GM12878 (cell line): ENCODE data around the gene NOTCH3. TPM values are rescaled to one million over a fixed set of nuclear protein-coding genes. Genes with fewer than 3 reads are reported as not detected.

ENCODE experiments used
- ATAC-seq: fragments of 200-7000 bp; cut with Tn5 transposase; 3 replicates; pipeline ENCODE4 v1.9.1; 2020; ENCODE audit warnings: mild to moderate bottlenecking, moderate library complexity
- BruUV-seq: library from RNA; stranded (reverse); fragments of 400-500 nt; replicated peaks from 2 replicates; lab custom pipeline; 2021; lab: Mats Ljungman, UMichigan
- CTCF ChIA-PET: fragments of 300-600 bp; sonication (Branson Sonifier 250); formaldehyde crosslinking; extraction: SDS; loops from one replicate; lab custom pipeline; 2021; ENCODE audit warnings: inconsistent platforms; lab: Yijun Ruan, JAX
- POLR2A ChIA-PET: fragments of 350-600 bp; formaldehyde crosslinking; extraction: SDS; loops from one replicate; lab custom pipeline; 2021; ENCODE audit warnings: inconsistent platforms; lab: Charles Lee
- RAD21 ChIA-PET: fragments of 300-600 bp; sonication (Branson Sonifier 250); formaldehyde crosslinking; loops from one replicate; lab custom pipeline; 2023; ENCODE audit warnings: antibody characterized with exemption; ENCODE audit not compliant: unreplicated experiment; lab: Charles Lee
- SMC1A ChIA-PET: fragments of 300-600 bp; sonication (Branson Sonifier 250); formaldehyde crosslinking; loops from one replicate; lab custom pipeline; 2023; ENCODE audit not compliant: unreplicated experiment, uncharacterized antibody; lab: Charles Lee
- DNase-seq: peaks from one replicate; pipeline ENCODE4 v3.0.0-alpha.2; 2011; ENCODE audit warnings: low read depth, low spot score
- FAIRE-seq: peaks from 3 replicates; lab custom pipeline; 2011; peaks lifted over from hg19 to GRCh38; lab: Jason Lieb, UNC
- H2AFZ ChIP-seq: 2 replicates; pipeline ENCODE4 v1.6.0; 2011; ENCODE audit warnings: low read depth, low read length, control low read depth; ENCODE audit not compliant: control insufficient read depth
- H3K27ac ChIP-seq: 2 replicates; pipeline ENCODE4 v1.5.1; 2011; ENCODE audit warnings: control low read depth; ENCODE audit not compliant: control insufficient read depth, insufficient read depth
- H3K27me3 ChIP-seq, 2 experiments: replicated peaks in 1 of 2; 2 replicates each; pipeline versions ENCODE4 v1.6.0 to v1.6.1; 2011; ENCODE audit warnings: low read length in 1 of 2; ENCODE audit not compliant: control insufficient read depth in 2 of 2, insufficient read depth in 2 of 2
- H3K36me3 ChIP-seq, 2 experiments: 2 replicates each; pipeline ENCODE4 v1.5.1; 2011; ENCODE audit warnings: low read length in 1 of 2; ENCODE audit not compliant: control insufficient read depth in 2 of 2, insufficient read depth in 2 of 2
- H3K4me1 ChIP-seq: 2 replicates; pipeline ENCODE4 v1.6.1; 2011; ENCODE audit warnings: mild to moderate bottlenecking, low read length, moderate library complexity, mixed read lengths; ENCODE audit not compliant: control insufficient read depth, insufficient read depth
- H3K4me2 ChIP-seq: 2 replicates; pipeline ENCODE4 v1.6.0; 2011; ENCODE audit warnings: control low read depth; ENCODE audit not compliant: control insufficient read depth, insufficient read depth
- H3K4me3 ChIP-seq: fragments of 200-600 bp; sonication (generic); 2 replicates; pipeline ENCODE4 v1.5.1; 2016
- H3K79me2 ChIP-seq: 2 replicates; pipeline ENCODE4 v1.6.0; 2011; ENCODE audit warnings: low read length; ENCODE audit not compliant: control insufficient read depth, insufficient read depth
- H3K9ac ChIP-seq: 2 replicates; pipeline ENCODE4 v1.8.0; 2011; ENCODE audit warnings: low read length, control low read depth, mixed read lengths; ENCODE audit not compliant: control insufficient read depth, insufficient read depth
- H3K9me3 ChIP-seq: replicated peaks from 3 replicates; pipeline ENCODE4 v1.5.1; 2011; ENCODE audit warnings: mild to moderate bottlenecking, low read length; ENCODE audit not compliant: control insufficient read depth, insufficient read depth
- H4K20me1 ChIP-seq: 2 replicates; pipeline ENCODE4 v1.6.0; 2011; ENCODE audit not compliant: control insufficient read depth, insufficient read depth
- BMI1 ChIP-seq: fragments of 450-650 bp; IDR thresholded peaks from 2 replicates; pipeline ENCODE4 v1.6.1; 2016; ENCODE audit warnings: mild to moderate bottlenecking, moderate library complexity, borderline replicate concordance
- CEBPB ChIP-seq, 2 experiments: fragments of 150-350 bp in 1 of 2; IDR thresholded peaks; 2 replicates each; pipeline ENCODE4 v1.6.1; 2012 to 2014; ENCODE audit warnings: low read depth in 2 of 2, low read length in 2 of 2, borderline replicate concordance in 1 of 2, inconsistent platforms in 1 of 2
- DPF2 ChIP-seq: fragments of 450-650 bp; IDR thresholded peaks from 2 replicates; pipeline ENCODE4 v1.6.1; 2017; ENCODE audit warnings: mild to moderate bottlenecking
- FOXK2 ChIP-seq: fragments of 450-650 bp; IDR thresholded peaks from 2 replicates; pipeline ENCODE4 v1.6.1; 2017; ENCODE audit warnings: mild to moderate bottlenecking, moderate library complexity
- GATAD2B ChIP-seq: fragments of 450-650 bp; conservative IDR thresholded peaks from 2 replicates; pipeline ENCODE4 v1.6.1; 2017; ENCODE audit warnings: low read depth, mild to moderate bottlenecking, moderate library complexity
- LARP7 ChIP-seq: fragments of 450-650 bp; IDR thresholded peaks from 2 replicates; pipeline ENCODE4 v1.6.1; 2017; ENCODE audit warnings: mild to moderate bottlenecking
- POLR2A ChIP-seq: IDR thresholded peaks from 2 replicates; pipeline ENCODE4 v1.6.1; 2011; ENCODE audit warnings: low read depth, mild to moderate bottlenecking, low read length
- RAD21 ChIP-seq: IDR thresholded peaks from 2 replicates; pipeline ENCODE4 v1.6.1; 2011; ENCODE audit warnings: mild to moderate bottlenecking, low read depth, low read length, moderate library complexity; ENCODE audit not compliant: insufficient read depth
- SPI1 ChIP-seq: IDR thresholded peaks from 2 replicates; pipeline ENCODE4 v1.6.1; 2011; ENCODE audit warnings: low read depth, mild to moderate bottlenecking, low read length, moderate library complexity, borderline replicate concordance; ENCODE audit not compliant: insufficient read depth
- TBL1XR1 ChIP-seq: IDR thresholded peaks from 2 replicates; pipeline ENCODE4 v1.6.1; 2012; ENCODE audit warnings: low read depth, low read length, improper control_type of control experiment
- ZNF217 ChIP-seq: fragments of 450-650 bp; IDR thresholded peaks from 2 replicates; pipeline ENCODE4 v1.6.1; 2017; ENCODE audit warnings: antibody characterized with exemption, mild to moderate bottlenecking
- ZNF24 ChIP-seq: fragments of 450-650 bp; IDR thresholded peaks from 2 replicates; pipeline ENCODE4 v1.6.1; 2017; ENCODE audit warnings: antibody characterized with exemption, mild to moderate bottlenecking
- WGBS: methylation state at CpG from one replicate; pipeline ENCODE4 v1.1.6; 2016; ENCODE audit warnings: low lambda C conversion rate; ENCODE audit not compliant: insufficient replicate concordance, insufficient coverage; ENCODE audit errors: missing lambda C conversion rate; 5-methylcytosine and 5-hydroxymethylcytosine counted together
- in situ Hi-C: fragments of 300-500 bp; cut with MboI; formaldehyde crosslinking; loops from 9 replicates; pipeline ENCODE4 v1.14.3; 2018; ENCODE audit warnings: mixed read lengths
- intact Hi-C: fragments of 100-400 bp; cut with micrococcal nuclease; formaldehyde crosslinking; loops from one replicate; pipeline ENCODE4 v1.14.2; 2022; ENCODE audit not compliant: unreplicated experiment
- polyA plus RNA-seq, 11 experiments: library from polyadenylated mRNA; depleted of rRNA in 4 of 11; unstranded in 6 of 11; stranded (reverse) in 5 of 11; fragments of >200 nt; fragmentation: Nextera tagmentation in 4 of 11; fragmentation: Illumina TruSeq in 1 of 11; extraction: Ambion mirVana in 4 of 11; extraction: Trizol in 1 of 11; gene quantifications; 1 replicate in 1 of 11; 2 replicates in 10 of 11; pipeline versions ENCODE4 v1.2.1 to v1.2.3, GENCODE V29; 2011 to 2016; ENCODE audit warnings: inconsistent platforms in 2 of 11, missing spikeins in 2 of 11, low read depth in 1 of 11
- total RNA-seq, 4 experiments: library from RNA; depleted of rRNA in 3 of 4; stranded (reverse); fragments of >200 nt in 3 of 4; fragmentation: Illumina TruSeq in 1 of 4; extraction: Trizol in 1 of 4; gene quantifications; 2 replicates each; pipeline versions ENCODE4 v1.2.1 to v1.2.3, GENCODE V29; 2013 to 2021
- TF ChIP-seq, protein P1 (sequence below): IDR thresholded peaks from 2 replicates; pipeline ENCODE4 v1.6.1; 2011; ENCODE audit warnings: low read depth, mild to moderate bottlenecking, low read length, moderate library complexity, borderline replicate concordance; ENCODE audit errors: extremely low read depth
- TF ChIP-seq, protein P2 (sequence below): fragments of 450-650 bp; IDR thresholded peaks from 2 replicates; pipeline ENCODE4 v1.6.1; 2016; ENCODE audit warnings: mild to moderate bottlenecking
- TF ChIP-seq, protein P3 (sequence below): fragments of 450-650 bp; IDR thresholded peaks from 2 replicates; pipeline ENCODE4 v1.6.1; 2017; ENCODE audit warnings: mild to moderate bottlenecking, moderate library complexity

Gene NOTCH3
- total and polyA plus RNA-seq, 10 of the 15 experiments (the other 5 are each of a cell fraction or from before 2014, with no cell fraction given), result 0.01 to 0.42 (median 0.10) TPM; not detected in 5

DNA sequence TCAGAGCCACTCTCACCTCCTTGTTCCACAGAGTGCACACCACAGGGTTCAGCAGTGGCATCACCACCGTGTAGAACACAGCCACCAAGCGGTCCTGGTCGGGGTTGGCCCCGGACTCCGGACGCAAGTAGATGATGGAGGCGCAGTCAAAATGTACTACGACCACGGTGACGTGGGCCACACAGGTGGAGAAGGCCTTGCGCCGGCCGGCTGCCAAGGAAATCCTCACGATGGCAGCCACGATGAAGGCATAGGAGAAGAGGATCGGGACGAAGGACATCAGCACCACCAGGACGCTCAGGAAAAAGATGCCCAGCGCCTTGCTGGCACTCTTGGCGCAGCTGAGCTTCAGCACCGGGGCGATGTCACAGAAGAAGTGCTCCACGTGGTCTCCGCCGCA, 59.7 kb downstream of the NOTCH3 start (continued):
- TF ChIP-seq BMI1, result no peak
- TF ChIP-seq CEBPB (IDR thresholded peaks at IDR 0.05; ENCODE audit: borderline replicate concordance in 1 of 2, low read depth in 2 of 2, low read length in 2 of 2), result no peak
- TF ChIP-seq GATAD2B, result no peak
- TF ChIP-seq POLR2A, result no peak
- no peak for TF ChIP-seq ZNF217
- no peak for TF ChIP-seq TBL1XR1
- TF ChIP-seq LARP7, result no peak
- no peak for TF ChIP-seq SPI1

DNA sequence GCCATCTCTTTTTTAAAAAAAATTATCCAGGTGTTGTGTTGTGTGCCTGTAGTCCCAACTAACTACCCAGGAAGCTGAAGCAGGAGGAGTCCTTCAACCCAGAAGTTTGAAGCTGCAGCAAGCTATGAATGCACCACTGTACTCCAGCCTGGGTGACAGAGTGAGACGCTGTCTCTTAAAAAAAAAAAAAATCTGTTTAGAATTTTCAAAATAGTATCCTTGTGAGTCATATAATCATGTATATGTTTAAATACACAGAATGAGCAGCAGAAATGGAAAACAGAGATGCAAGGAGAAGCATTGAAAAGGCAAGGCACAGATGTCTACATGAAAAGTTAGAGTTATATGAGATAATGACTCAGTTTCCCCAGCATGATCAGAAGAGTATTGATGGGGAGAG, 62.4 kb downstream of the NOTCH3 start:
- H3K9ac ChIP-seq, result no peak overlapping the region
- in situ Hi-C loops (no loop called here), intact Hi-C loops (no loop called here)
- no peaks in the 10 kb centered on the region for H3K4me1 ChIP-seq
- H3K4me2 ChIP-seq, result no peak overlapping the region
- SMC1A ChIA-PET, result no interaction called here
- ATAC-seq (no peak), FAIRE-seq (no peak)
- BruUV-seq, result no TSS peak
- peaks cover 2% of the 10 kb centered on the region; the same call in 2 of the 3 replicates for H3K9me3 ChIP-seq
- no peaks in the 10 kb centered on the region for H4K20me1 ChIP-seq
- H3K27ac ChIP-seq, result no peak overlapping the region
- no peak overlapping the region for H2AFZ ChIP-seq
- H3K36me3 ChIP-seq, result no peaks in the 10 kb centered on the region
- no peaks in the 10 kb centered on the region for H3K27me3 ChIP-seq
- H3K79me2 ChIP-seq, result no peaks in the 10 kb centered on the region
- H3K4me3 ChIP-seq, result no peak overlapping the region
- POLR2A ChIA-PET, result no interaction called here
- TF ChIP-seq RAD21 (no peak), DPF2 (no peak), ZNF24 (no peak), POLR2A (no peak), FOXK2 (no peak), ZNF217 (no peak)
- TF ChIP-seq, protein P1, sequence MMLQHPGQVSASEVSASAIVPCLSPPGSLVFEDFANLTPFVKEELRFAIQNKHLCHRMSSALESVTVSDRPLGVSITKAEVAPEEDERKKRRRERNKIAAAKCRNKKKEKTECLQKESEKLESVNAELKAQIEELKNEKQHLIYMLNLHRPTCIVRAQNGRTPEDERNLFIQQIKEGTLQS, result no peak
- TF ChIP-seq, protein P2, sequence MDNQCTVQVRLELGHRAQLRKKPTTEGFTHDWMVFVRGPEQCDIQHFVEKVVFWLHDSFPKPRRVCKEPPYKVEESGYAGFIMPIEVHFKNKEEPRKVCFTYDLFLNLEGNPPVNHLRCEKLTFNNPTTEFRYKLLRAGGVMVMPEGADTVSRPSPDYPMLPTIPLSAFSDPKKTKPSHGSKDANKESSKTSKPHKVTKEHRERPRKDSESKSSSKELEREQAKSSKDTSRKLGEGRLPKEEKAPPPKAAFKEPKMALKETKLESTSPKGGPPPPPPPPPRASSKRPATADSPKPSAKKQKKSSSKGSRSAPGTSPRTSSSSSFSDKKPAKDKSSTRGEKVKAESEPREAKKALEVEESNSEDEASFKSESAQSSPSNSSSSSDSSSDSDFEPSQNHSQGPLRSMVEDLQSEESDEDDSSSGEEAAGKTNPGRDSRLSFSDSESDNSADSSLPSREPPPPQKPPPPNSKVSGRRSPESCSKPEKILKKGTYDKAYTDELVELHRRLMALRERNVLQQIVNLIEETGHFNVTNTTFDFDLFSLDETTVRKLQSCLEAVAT, result no peak
- TF ChIP-seq, protein P3, sequence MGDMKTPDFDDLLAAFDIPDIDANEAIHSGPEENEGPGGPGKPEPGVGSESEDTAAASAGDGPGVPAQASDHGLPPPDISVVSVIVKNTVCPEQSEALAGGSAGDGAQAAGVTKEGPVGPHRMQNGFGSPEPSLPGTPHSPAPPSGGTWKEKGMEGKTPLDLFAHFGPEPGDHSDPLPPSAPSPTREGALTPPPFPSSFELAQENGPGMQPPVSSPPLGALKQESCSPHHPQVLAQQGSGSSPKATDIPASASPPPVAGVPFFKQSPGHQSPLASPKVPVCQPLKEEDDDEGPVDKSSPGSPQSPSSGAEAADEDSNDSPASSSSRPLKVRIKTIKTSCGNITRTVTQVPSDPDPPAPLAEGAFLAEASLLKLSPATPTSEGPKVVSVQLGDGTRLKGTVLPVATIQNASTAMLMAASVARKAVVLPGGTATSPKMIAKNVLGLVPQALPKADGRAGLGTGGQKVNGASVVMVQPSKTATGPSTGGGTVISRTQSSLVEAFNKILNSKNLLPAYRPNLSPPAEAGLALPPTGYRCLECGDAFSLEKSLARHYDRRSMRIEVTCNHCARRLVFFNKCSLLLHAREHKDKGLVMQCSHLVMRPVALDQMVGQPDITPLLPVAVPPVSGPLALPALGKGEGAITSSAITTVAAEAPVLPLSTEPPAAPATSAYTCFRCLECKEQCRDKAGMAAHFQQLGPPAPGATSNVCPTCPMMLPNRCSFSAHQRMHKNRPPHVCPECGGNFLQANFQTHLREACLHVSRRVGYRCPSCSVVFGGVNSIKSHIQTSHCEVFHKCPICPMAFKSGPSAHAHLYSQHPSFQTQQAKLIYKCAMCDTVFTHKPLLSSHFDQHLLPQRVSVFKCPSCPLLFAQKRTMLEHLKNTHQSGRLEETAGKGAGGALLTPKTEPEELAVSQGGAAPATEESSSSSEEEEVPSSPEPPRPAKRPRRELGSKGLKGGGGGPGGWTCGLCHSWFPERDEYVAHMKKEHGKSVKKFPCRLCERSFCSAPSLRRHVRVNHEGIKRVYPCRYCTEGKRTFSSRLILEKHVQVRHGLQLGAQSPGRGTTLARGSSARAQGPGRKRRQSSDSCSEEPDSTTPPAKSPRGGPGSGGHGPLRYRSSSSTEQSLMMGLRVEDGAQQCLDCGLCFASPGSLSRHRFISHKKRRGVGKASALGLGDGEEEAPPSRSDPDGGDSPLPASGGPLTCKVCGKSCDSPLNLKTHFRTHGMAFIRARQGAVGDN, result no peak
- TF ChIP-seq, all 136 proteins: peak for 0
- RAD21 ChIA-PET, result no interaction called here
- 50% methylated on average over 1 of the region's 1 CpG for WGBS
- CTCF ChIA-PET, result no interaction called here
- no peak for DNase-seq
